Thyroid gland (tissue), 4 donors: Measurements from ENCODE around the gene EMILIN1.
"Not testable (repeated sequence)": the region's sequence is repeated elsewhere in the genome, so short reads cannot be mapped to it uniquely, and the experiment has no call there.

ENCODE experiments used
- POLR2A ChIP-seq, 2 donors: fragments of 450-650 bp; IDR thresholded peaks; one replicate each; pipeline ENCODE4 v1.6.1; 2017; ENCODE audit warnings: antibody characterized with exemption in 2 of 2, mild to moderate bottlenecking in 2 of 2, moderate library complexity in 1 of 2
- TF ChIP-seq, protein P1 (sequence below), 6 experiments: fragments of 200-600 bp in 3 of 6; fragments of 450-650 bp in 3 of 6; sonication (generic) in 3 of 6; IDR thresholded peaks; one replicate each; pipeline ENCODE4 v1.5.1; 2016 to 2019; ENCODE audit warnings: antibody characterized with exemption in 6 of 6, mild to moderate bottlenecking in 2 of 6, inconsistent platforms in 1 of 6, moderate library complexity in 1 of 6

- not testable (repeated sequence) for TF ChIP-seq POLR2A (IDR thresholded peaks at IDR 0.05)
- TF ChIP-seq, protein P1, sequence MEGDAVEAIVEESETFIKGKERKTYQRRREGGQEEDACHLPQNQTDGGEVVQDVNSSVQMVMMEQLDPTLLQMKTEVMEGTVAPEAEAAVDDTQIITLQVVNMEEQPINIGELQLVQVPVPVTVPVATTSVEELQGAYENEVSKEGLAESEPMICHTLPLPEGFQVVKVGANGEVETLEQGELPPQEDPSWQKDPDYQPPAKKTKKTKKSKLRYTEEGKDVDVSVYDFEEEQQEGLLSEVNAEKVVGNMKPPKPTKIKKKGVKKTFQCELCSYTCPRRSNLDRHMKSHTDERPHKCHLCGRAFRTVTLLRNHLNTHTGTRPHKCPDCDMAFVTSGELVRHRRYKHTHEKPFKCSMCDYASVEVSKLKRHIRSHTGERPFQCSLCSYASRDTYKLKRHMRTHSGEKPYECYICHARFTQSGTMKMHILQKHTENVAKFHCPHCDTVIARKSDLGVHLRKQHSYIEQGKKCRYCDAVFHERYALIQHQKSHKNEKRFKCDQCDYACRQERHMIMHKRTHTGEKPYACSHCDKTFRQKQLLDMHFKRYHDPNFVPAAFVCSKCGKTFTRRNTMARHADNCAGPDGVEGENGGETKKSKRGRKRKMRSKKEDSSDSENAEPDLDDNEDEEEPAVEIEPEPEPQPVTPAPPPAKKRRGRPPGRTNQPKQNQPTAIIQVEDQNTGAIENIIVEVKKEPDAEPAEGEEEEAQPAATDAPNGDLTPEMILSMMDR (IDR thresholded peaks at IDR 0.05) = not testable (repeated sequence)
Measured at GRCh38 chr2:27111392-27112078, 33.1 kb downstream of the EMILIN1 start.
